HEK293 (cell line): Measurements from ENCODE around the gene PSEN1.

Experiments used
- GFI1B ChIP-seq: fragments of 450-650 bp; formaldehyde crosslinking; IDR thresholded peaks from 2 replicates; pipeline ENCODE4 v1.5.1; 2016; ENCODE audit warnings: missing biosample characterization, missing genetic modification characterization
- MEIS1 ChIP-seq: sonication (generic); formaldehyde crosslinking; IDR thresholded peaks from 2 replicates; pipeline ENCODE4 v1.8.1; 2022; ENCODE audit warnings: missing genetic modification reagents, mild to moderate bottlenecking, borderline replicate concordance
- ZNF121 ChIP-seq: fragments of 450-650 bp; formaldehyde crosslinking; IDR thresholded peaks from 2 replicates; pipeline ENCODE4 v1.5.1; 2016; ENCODE audit warnings: missing biosample characterization, missing genetic modification characterization
- ZNF175 ChIP-seq: fragments of 450-650 bp; formaldehyde crosslinking; IDR thresholded peaks from 2 replicates; pipeline ENCODE4 v1.5.1; 2016; ENCODE audit warnings: missing biosample characterization, missing genetic modification characterization
- ZNF24 ChIP-seq: fragments of 450-650 bp; formaldehyde crosslinking; IDR thresholded peaks from 2 replicates; pipeline ENCODE4 v1.5.1; 2016; ENCODE audit warnings: missing biosample characterization, missing genetic modification characterization
- ZNF324 ChIP-seq: fragments of 450-650 bp; formaldehyde crosslinking; IDR thresholded peaks from 2 replicates; pipeline ENCODE4 v1.5.1; 2016; ENCODE audit warnings: missing biosample characterization, missing genetic modification characterization
- ZNF416 ChIP-seq: fragments of 450-650 bp; formaldehyde crosslinking; IDR thresholded peaks from 2 replicates; pipeline ENCODE4 v1.5.1; 2016; ENCODE audit warnings: missing biosample characterization, missing genetic modification characterization
- ZNF510 ChIP-seq: fragments of 450-650 bp; formaldehyde crosslinking; IDR thresholded peaks from 2 replicates; pipeline ENCODE4 v1.5.1; 2018; ENCODE audit warnings: mild to moderate bottlenecking, missing genetic modification characterization, missing biosample characterization; ENCODE audit not compliant: insufficient replicate concordance
- ZNF658 ChIP-seq: fragments of 450-650 bp; formaldehyde crosslinking; IDR thresholded peaks from 2 replicates; pipeline ENCODE4; 2016; ENCODE audit warnings: missing biosample characterization, missing genetic modification characterization
- TF ChIP-seq, protein P1 (sequence below): IDR thresholded peaks from 2 replicates; pipeline ENCODE4 v1.6.1; 2011; ENCODE audit warnings: mild to moderate bottlenecking, low read depth, low read length, borderline replicate concordance
- TF ChIP-seq, protein P2 (sequence below): fragments of 450-650 bp; formaldehyde crosslinking; IDR thresholded peaks from 2 replicates; pipeline ENCODE4 v1.5.1; 2016; ENCODE audit warnings: missing biosample characterization, missing genetic modification characterization
- TF ChIP-seq, protein P3 (sequence below): fragments of 450-650 bp; formaldehyde crosslinking; optimal IDR thresholded peaks from 2 replicates; pipeline ENCODE3; 2016; ENCODE audit warnings: missing biosample characterization, mild to moderate bottlenecking, missing genetic modification characterization
- TF ChIP-seq, protein P4 (sequence below): fragments of 450-650 bp; formaldehyde crosslinking; IDR thresholded peaks from 2 replicates; pipeline ENCODE4 v1.5.1; 2017; ENCODE audit warnings: missing biosample characterization, missing genetic modification characterization
- TF ChIP-seq, protein P5 (sequence below): fragments of 450-650 bp; formaldehyde crosslinking; IDR thresholded peaks from 2 replicates; pipeline ENCODE4 v1.5.1; 2016; ENCODE audit warnings: missing biosample characterization, missing genetic modification characterization

DNA sequence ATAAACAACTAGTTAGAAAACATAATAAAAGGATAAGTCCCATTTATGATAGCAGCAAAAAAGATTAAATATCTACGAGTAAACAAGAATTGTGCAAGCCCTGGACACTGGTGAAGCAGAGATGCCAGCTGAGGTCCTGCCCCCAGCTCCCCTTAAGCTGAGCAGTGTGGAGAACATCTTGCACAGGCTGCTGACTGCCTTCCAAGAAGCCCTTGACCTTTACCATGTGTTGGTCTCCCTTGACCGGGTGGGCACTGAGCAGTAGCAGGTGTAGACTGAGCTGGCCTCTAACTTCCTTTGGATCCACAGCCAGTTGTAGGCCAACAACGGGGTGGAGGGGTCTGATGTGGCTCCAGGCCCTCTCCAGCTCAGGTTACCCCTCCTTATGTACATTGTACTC lies 53.3 kb downstream of the PSEN1 start:
- TF ChIP-seq, protein P1, sequence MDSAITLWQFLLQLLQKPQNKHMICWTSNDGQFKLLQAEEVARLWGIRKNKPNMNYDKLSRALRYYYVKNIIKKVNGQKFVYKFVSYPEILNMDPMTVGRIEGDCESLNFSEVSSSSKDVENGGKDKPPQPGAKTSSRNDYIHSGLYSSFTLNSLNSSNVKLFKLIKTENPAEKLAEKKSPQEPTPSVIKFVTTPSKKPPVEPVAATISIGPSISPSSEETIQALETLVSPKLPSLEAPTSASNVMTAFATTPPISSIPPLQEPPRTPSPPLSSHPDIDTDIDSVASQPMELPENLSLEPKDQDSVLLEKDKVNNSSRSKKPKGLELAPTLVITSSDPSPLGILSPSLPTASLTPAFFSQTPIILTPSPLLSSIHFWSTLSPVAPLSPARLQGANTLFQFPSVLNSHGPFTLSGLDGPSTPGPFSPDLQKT, result no peak
- no peak for TF ChIP-seq ZNF658 (tag by site-specific recombination)
- no peak for TF ChIP-seq ZNF175 (tag by site-specific recombination)
- TF ChIP-seq, protein P2, sequence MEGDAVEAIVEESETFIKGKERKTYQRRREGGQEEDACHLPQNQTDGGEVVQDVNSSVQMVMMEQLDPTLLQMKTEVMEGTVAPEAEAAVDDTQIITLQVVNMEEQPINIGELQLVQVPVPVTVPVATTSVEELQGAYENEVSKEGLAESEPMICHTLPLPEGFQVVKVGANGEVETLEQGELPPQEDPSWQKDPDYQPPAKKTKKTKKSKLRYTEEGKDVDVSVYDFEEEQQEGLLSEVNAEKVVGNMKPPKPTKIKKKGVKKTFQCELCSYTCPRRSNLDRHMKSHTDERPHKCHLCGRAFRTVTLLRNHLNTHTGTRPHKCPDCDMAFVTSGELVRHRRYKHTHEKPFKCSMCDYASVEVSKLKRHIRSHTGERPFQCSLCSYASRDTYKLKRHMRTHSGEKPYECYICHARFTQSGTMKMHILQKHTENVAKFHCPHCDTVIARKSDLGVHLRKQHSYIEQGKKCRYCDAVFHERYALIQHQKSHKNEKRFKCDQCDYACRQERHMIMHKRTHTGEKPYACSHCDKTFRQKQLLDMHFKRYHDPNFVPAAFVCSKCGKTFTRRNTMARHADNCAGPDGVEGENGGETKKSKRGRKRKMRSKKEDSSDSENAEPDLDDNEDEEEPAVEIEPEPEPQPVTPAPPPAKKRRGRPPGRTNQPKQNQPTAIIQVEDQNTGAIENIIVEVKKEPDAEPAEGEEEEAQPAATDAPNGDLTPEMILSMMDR (tag by site-specific recombination), result no peak
- TF ChIP-seq ZNF24 (tag by site-specific recombination), result no peak
- TF ChIP-seq ZNF121 (tag by site-specific recombination), result no peak
- TF ChIP-seq, protein P3, sequence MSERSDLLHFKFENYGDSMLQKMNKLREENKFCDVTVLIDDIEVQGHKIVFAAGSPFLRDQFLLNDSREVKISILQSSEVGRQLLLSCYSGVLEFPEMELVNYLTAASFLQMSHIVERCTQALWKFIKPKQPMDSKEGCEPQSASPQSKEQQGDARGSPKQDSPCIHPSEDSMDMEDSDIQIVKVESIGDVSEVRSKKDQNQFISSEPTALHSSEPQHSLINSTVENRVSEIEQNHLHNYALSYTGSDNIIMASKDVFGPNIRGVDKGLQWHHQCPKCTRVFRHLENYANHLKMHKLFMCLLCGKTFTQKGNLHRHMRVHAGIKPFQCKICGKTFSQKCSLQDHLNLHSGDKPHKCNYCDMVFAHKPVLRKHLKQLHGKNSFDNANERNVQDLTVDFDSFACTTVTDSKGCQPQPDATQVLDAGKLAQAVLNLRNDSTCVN (tag by site-specific recombination), result no peak
- no peak for TF ChIP-seq GFI1B (tag by site-specific recombination)
- TF ChIP-seq ZNF324 (tag by site-specific recombination), result no peak
- TF ChIP-seq, protein P4, sequence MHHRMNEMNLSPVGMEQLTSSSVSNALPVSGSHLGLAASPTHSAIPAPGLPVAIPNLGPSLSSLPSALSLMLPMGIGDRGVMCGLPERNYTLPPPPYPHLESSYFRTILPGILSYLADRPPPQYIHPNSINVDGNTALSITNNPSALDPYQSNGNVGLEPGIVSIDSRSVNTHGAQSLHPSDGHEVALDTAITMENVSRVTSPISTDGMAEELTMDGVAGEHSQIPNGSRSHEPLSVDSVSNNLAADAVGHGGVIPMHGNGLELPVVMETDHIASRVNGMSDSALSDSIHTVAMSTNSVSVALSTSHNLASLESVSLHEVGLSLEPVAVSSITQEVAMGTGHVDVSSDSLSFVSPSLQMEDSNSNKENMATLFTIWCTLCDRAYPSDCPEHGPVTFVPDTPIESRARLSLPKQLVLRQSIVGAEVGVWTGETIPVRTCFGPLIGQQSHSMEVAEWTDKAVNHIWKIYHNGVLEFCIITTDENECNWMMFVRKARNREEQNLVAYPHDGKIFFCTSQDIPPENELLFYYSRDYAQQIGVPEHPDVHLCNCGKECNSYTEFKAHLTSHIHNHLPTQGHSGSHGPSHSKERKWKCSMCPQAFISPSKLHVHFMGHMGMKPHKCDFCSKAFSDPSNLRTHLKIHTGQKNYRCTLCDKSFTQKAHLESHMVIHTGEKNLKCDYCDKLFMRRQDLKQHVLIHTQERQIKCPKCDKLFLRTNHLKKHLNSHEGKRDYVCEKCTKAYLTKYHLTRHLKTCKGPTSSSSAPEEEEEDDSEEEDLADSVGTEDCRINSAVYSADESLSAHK (tag by site-specific recombination), result no peak
- TF ChIP-seq MEIS1 (CRISPR knock-in tag), result no peak
- TF ChIP-seq, protein P5, sequence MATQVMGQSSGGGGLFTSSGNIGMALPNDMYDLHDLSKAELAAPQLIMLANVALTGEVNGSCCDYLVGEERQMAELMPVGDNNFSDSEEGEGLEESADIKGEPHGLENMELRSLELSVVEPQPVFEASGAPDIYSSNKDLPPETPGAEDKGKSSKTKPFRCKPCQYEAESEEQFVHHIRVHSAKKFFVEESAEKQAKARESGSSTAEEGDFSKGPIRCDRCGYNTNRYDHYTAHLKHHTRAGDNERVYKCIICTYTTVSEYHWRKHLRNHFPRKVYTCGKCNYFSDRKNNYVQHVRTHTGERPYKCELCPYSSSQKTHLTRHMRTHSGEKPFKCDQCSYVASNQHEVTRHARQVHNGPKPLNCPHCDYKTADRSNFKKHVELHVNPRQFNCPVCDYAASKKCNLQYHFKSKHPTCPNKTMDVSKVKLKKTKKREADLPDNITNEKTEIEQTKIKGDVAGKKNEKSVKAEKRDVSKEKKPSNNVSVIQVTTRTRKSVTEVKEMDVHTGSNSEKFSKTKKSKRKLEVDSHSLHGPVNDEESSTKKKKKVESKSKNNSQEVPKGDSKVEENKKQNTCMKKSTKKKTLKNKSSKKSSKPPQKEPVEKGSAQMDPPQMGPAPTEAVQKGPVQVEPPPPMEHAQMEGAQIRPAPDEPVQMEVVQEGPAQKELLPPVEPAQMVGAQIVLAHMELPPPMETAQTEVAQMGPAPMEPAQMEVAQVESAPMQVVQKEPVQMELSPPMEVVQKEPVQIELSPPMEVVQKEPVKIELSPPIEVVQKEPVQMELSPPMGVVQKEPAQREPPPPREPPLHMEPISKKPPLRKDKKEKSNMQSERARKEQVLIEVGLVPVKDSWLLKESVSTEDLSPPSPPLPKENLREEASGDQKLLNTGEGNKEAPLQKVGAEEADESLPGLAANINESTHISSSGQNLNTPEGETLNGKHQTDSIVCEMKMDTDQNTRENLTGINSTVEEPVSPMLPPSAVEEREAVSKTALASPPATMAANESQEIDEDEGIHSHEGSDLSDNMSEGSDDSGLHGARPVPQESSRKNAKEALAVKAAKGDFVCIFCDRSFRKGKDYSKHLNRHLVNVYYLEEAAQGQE (tag by site-specific recombination), result no peak
- TF ChIP-seq ZNF510 (tag by site-specific recombination), result no peak
- no peak for TF ChIP-seq ZNF416 (tag by site-specific recombination)
